Right lobe of liver (tissue), 4 donors: ENCODE data around the gene OR51E2.

Experiments used
- POLR2A ChIP-seq: fragments of 450-650 bp; IDR thresholded peaks from one replicate; pipeline ENCODE4 v1.6.1; 2017; ENCODE audit warnings: antibody characterized with exemption, mild to moderate bottlenecking
- TF ChIP-seq, protein P1 (sequence below), 4 donors: fragments of 200-600 bp in 3 of 4; fragments of 450-650 bp in 1 of 4; IDR thresholded peaks; one replicate each; pipeline versions ENCODE4 v1.5.1 to v1.8.0; 2016 to 2022; ENCODE audit warnings: antibody characterized with exemption in 4 of 4, mild to moderate bottlenecking in 2 of 4
- donor health status: DM: no; HTN: no; CAD: no.
- donor health status: DM: no; HTN: no; CAD: no.
- donor health status: DM: no; HTN: yes; CAD: no.

- TF ChIP-seq, protein P1, sequence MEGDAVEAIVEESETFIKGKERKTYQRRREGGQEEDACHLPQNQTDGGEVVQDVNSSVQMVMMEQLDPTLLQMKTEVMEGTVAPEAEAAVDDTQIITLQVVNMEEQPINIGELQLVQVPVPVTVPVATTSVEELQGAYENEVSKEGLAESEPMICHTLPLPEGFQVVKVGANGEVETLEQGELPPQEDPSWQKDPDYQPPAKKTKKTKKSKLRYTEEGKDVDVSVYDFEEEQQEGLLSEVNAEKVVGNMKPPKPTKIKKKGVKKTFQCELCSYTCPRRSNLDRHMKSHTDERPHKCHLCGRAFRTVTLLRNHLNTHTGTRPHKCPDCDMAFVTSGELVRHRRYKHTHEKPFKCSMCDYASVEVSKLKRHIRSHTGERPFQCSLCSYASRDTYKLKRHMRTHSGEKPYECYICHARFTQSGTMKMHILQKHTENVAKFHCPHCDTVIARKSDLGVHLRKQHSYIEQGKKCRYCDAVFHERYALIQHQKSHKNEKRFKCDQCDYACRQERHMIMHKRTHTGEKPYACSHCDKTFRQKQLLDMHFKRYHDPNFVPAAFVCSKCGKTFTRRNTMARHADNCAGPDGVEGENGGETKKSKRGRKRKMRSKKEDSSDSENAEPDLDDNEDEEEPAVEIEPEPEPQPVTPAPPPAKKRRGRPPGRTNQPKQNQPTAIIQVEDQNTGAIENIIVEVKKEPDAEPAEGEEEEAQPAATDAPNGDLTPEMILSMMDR (IDR thresholded peaks at IDR 0.05), result no peak
- TF ChIP-seq POLR2A, result no peak
These were observed 15.6 kb upstream of the OR51E2 start for GRCh38 chr11:4713241-4713640.
